Body of pancreas (tissue), 4 donors: ENCODE measurements around the gene HMGN2. TPM values are rescaled to one million over a fixed set of nuclear protein-coding genes. Genes with fewer than 3 reads are reported as not detected.

Experiments used
- ATAC-seq: fragments of 150-250 bp; one replicate; pipeline ENCODE4 v1.9.1; 2016
- DNase-seq, 4 donors: peaks; one replicate each; pipeline ENCODE4 v3.0.0-alpha.2; 2019
- H3K27ac ChIP-seq, 4 donors: fragments of 200-600 bp; sonication (generic); 1 replicate in 3 of 4; 2 replicates in 1 of 4; pipeline versions ENCODE4 v1.5.1 to v1.6.1; 2016 to 2019; ENCODE audit warnings: mild to moderate bottlenecking in 1 of 4, mixed read lengths in 1 of 4, moderate library complexity in 1 of 4
- H3K27me3 ChIP-seq, 2 donors: fragments of 200-600 bp; sonication (generic); one replicate each; pipeline ENCODE4 v1.6.0; 2016; ENCODE audit warnings: mild to moderate bottlenecking in 1 of 2
- H3K36me3 ChIP-seq, 2 donors: fragments of 200-600 bp; sonication (generic); replicated peaks in 1 of 2; 2 replicates each; pipeline ENCODE4 v1.5.1; 2016; ENCODE audit warnings: low read depth in 2 of 2; ENCODE audit not compliant: insufficient read depth in 1 of 2
- H3K4me1 ChIP-seq: fragments of 200-600 bp; sonication (generic); one replicate; pipeline ENCODE4 v1.6.0; 2016
- H3K4me3 ChIP-seq, 2 donors: fragments of 200-600 bp; sonication (generic); 1 replicate in 1 of 2; 2 replicates in 1 of 2; pipeline ENCODE4 v1.5.1; 2016 to 2019
- H3K9me3 ChIP-seq, 3 donors: fragments of 200-600 bp; sonication (generic); 1 replicate in 2 of 3; 2 replicates in 1 of 3; pipeline ENCODE4 v1.5.1; 2016
- POLR2A ChIP-seq, 3 donors: fragments of 450-650 bp; IDR thresholded peaks; one replicate each; pipeline ENCODE4 v1.6.1; 2016; ENCODE audit warnings: antibody characterized with exemption in 3 of 3, mild to moderate bottlenecking in 2 of 3
- WGBS, 2 donors: methylation state at CpG; one replicate each; pipeline ENCODE4 v1.1.5; 2017; 5-methylcytosine and 5-hydroxymethylcytosine counted together
- intact Hi-C: fragments of 100-400 bp; cut with DNase I; formaldehyde crosslinking; loops from one replicate; pipeline ENCODE4 v1.15.1; 2023
- total RNA-seq, 2 donors: library from RNA; depleted of rRNA; stranded (reverse); fragments of >200 nt; gene quantifications; one replicate each; pipeline ENCODE4 v1.1.0, GENCODE V29; 2016
- TF ChIP-seq, protein P1 (sequence below), 7 experiments: fragments of 450-650 bp in 4 of 7; fragments of 200-600 bp in 3 of 7; sonication (generic) in 3 of 7; IDR thresholded peaks; one replicate each; pipeline ENCODE4 v1.5.1; 2016 to 2019; ENCODE audit warnings: antibody characterized with exemption in 7 of 7

Gene HMGN2
- total RNA-seq: 100 to 1,000 TPM in 1 of 2 donors, 10 to 100 TPM in 1; 75.8 to 120 TPM

DNA sequence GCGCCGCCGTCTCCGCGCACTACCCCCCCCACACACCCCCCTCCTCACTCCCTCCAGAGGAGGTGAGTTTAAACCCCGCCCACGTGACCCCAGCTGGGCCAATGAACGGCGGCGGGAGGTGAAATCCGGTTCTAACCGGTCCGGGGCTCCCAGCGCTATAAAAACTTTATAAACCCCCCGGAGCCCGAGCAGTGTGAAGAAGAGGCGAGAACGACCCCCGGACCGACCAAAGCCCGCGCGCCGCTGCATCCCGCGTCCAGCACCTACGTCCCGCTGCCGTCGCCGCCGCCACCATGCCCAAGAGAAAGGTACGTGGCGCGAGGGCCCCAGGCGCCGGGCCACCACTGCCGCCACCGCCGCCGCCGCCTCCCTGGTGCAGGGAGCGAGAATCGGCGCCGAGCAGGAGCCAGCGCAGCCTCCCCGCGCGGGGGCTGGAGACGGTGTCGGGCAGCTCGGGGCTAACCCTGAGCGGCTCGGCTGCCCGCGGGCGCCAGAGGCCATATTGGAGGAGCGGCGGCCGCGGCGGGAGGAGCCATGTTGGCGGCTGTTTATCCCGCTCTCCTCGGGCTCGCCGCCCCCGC, at the start of gene HMGN2:
Gene HMGN2, plus strand, starts transcription at position 121 of the 581 bp plus-strand sequence. Its CDS starts 173 bp downstream, at position 294.
- ATAC-seq: peak; percentile 77
- intact Hi-C loops: no loop called here
- H3K36me3 ChIP-seq: peaks cover 0 to 6% of the 10 kb centered on the region in 2 donors
- no peaks in the 10 kb centered on the region for H3K9me3 ChIP-seq
- 0% methylated on average over 4 to 47 of the region's 69 CpGs for WGBS, 2 donors
- TF ChIP-seq, protein P1, sequence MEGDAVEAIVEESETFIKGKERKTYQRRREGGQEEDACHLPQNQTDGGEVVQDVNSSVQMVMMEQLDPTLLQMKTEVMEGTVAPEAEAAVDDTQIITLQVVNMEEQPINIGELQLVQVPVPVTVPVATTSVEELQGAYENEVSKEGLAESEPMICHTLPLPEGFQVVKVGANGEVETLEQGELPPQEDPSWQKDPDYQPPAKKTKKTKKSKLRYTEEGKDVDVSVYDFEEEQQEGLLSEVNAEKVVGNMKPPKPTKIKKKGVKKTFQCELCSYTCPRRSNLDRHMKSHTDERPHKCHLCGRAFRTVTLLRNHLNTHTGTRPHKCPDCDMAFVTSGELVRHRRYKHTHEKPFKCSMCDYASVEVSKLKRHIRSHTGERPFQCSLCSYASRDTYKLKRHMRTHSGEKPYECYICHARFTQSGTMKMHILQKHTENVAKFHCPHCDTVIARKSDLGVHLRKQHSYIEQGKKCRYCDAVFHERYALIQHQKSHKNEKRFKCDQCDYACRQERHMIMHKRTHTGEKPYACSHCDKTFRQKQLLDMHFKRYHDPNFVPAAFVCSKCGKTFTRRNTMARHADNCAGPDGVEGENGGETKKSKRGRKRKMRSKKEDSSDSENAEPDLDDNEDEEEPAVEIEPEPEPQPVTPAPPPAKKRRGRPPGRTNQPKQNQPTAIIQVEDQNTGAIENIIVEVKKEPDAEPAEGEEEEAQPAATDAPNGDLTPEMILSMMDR (IDR thresholded peaks at IDR 0.05): no peak
- peak; percentile 29 to 70 (median 69) for TF ChIP-seq POLR2A (IDR thresholded peaks at IDR 0.05)
- H3K27ac ChIP-seq: peak within 1 kb of the TSS; percentile 93 to 100 (median 100)
- peak; percentile 91 to 95 (median 93) for DNase-seq
- peak within 1 kb of the TSS; percentile 72 to 83 for H3K4me3 ChIP-seq
- no peaks in the 10 kb centered on the region for H3K27me3 ChIP-seq
- H3K4me1 ChIP-seq: peaks cover 38% of the 10 kb centered on the region

DNA sequence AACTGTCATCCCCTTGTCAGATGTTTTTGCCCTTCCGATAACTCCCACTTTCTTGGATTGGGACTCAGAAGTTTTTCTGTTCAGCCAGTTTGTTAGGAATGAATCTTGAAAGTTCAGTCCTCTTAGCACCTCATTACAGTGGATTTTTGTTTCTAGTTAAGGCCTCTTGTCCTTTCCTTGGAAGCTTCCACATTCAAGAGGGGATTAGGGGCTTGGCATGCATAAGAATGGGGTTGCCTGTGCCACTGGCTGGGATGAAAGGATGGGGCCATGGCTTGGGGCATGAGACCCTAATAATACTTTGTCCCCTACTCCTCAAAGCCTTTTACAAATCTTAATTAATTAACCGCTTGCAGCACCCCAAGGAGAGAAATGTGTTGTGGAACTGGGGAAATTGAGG, 42.5 kb upstream of the HMGN2 start:
- intact Hi-C loops: no loop called here
- no peaks in the 10 kb centered on the region for H3K9me3 ChIP-seq
- no peak for DNase-seq
- 88 to 96% methylated on average over 2 of the region's 2 CpGs for WGBS, 2 donors
- H3K36me3 ChIP-seq: no peaks in the 10 kb centered on the region
- no peaks in the 10 kb centered on the region for H3K27me3 ChIP-seq
- H3K27ac ChIP-seq: no peak overlapping the region
- ATAC-seq: no peak
- H3K4me3 ChIP-seq: no peak overlapping the region
- H3K4me1 ChIP-seq: peaks cover 27% of the 10 kb centered on the region
- TF ChIP-seq, protein P1 (IDR thresholded peaks at IDR 0.05): no peak
- no peak for TF ChIP-seq POLR2A (IDR thresholded peaks at IDR 0.05)

DNA sequence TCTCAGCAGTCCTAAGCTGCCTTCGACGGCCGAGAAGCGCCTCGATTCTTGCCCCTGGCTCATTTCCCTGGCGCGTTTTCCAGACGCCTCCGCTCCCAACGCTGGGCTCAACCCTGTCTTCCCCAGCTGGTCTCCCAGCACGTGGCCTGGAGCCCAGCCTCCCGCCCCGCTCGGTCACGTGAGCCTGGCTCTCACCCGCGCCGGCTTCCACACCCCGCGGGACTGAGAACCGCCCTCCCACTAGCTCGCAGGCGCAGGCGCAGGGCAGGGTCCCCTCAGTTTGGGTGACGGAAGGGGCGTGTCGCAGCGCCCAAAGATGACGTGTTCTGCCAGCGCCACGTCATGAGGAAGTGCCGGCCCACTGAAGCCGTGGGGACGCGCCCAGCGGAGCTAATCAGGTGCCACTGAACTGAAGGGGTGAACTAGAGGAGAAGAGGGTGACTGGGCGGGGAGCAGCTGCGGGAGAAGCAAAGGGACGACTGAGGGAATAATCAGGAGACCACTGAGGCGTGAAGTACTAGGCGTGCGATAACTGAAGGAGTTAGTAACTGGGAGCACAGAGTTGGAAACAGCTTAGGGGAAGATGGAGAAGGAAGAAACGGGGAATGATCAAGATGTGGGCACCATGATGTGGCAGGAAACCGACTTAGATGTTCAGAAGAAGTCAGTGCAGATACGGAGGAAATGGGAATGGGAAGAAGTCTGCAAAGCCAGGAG, 40.1 kb upstream of the HMGN2 start, which contains the start of gene DHDDS:
Gene DHDDS, plus strand, starts transcription at position 343 of the 717 bp plus-strand sequence. CDS start 625 bp downstream, outside the sequence.
- intact Hi-C loops: no loop called here
- peak; percentile 49 to 92 (median 92) for TF ChIP-seq POLR2A (IDR thresholded peaks at IDR 0.05)
- TF ChIP-seq, protein P1 (IDR thresholded peaks at IDR 0.05): peak in 1 of 7 experiments; percentile 18
- Histone ChIP-seq H3K4me3 (peak within 1 kb of the TSS; percentile 25 to 35), H3K36me3 (peaks cover 0 to 2% of the 10 kb centered on the region in 2 donors), H3K27me3 (no peaks in the 10 kb centered on the region), H3K4me1 (peaks cover 31% of the 10 kb centered on the region), H3K9me3 (no peaks in the 10 kb centered on the region), H3K27ac (peak within 1 kb of the TSS; percentile 29 to 82 (median 73))
- WGBS, 2 donors: 0% methylated on average over 26 to 45 of the region's 45 CpGs
- peak; percentile 100 for ATAC-seq
- peak; percentile 98 to 99 (median 98) for DNase-seq

DNA sequence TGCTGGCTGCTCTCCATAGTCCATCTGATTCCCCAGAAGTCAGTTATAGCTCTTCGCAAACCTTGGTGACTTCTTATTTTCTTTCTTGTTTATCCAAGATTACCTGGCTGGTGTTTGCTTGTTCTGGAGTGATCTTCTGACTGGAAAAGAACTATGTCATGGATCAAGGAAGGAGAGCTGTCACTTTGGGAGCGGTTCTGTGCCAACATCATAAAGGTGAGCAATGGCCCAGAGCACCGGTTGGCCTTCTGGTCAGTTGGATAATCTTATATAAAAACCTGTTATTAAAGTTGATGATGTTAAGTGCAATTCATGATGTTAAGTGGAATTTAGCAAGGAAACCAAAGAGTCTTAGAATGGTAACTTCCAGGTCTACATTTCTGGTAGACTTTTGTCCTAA, 39.4 kb upstream of the HMGN2 start:
- peak overlapping the region; percentile 25 to 35 for H3K4me3 ChIP-seq
- H3K36me3 ChIP-seq: peaks cover 0 to 2% of the 10 kb centered on the region in 2 donors
- TF ChIP-seq POLR2A (IDR thresholded peaks at IDR 0.05): no peak
- TF ChIP-seq, protein P1 (IDR thresholded peaks at IDR 0.05): no peak
- H3K27me3 ChIP-seq: no peaks in the 10 kb centered on the region
- H3K27ac ChIP-seq: peak overlapping the region; percentile 17 to 82 (median 53)
- intact Hi-C loops: no loop called here
- 25 to 27% methylated on average over 3 of the region's 3 CpGs for WGBS, 2 donors
- no peaks in the 10 kb centered on the region for H3K9me3 ChIP-seq
- no peak for ATAC-seq
- no peak for DNase-seq
- peaks cover 31% of the 10 kb centered on the region for H3K4me1 ChIP-seq
